HCEC 1CT (cell line): Measurements from ENCODE around the gene CEP162.
"Not testable (repeated sequence)": the region's sequence is repeated elsewhere in the genome, so short reads cannot be mapped to it uniquely, and the experiment has no call there.

Source experiments
- DNase-seq: peaks from one replicate; pipeline ENCODE4 v3.0.0-alpha.2; 2017

The CEP162 gene

DNA sequence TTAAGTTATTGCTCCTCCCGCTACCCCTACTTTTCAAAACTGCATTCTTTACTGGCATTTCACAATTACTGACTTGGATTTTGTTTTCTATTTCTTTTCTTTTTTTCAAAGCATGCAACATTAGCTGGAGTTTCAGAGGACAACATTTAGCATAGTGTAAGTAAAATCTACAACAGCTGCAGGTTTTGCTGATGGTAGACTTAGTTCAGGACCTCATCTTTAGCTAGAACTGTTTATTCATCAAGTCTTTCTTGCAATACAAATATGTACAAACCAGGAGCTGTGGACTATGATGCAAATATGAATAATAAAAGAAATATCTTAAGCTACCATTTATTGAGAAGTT, 728 bp upstream of the CEP162 start:
- no peak for DNase-seq

DNA sequence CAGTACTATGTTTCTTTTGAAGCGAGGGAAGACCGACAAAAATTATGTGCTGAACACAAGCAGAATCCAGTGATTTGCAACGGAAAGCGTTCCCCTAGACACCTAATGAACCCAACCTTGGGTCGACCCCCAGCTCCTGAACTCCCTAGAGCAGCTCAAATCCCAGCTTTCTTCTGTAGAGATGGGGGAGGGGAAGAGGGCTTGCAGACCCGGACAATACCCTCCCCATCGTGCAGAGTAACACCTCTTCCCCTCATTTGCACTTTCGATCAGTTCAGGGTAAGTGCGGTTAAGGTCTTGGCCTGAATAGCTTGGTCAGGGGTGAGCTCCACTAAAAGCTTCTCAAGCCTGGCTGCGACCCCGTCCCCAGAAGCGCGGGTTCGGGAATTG, 404 bp downstream of the CEP162 start:
- DNase-seq, result no peak

DNA sequence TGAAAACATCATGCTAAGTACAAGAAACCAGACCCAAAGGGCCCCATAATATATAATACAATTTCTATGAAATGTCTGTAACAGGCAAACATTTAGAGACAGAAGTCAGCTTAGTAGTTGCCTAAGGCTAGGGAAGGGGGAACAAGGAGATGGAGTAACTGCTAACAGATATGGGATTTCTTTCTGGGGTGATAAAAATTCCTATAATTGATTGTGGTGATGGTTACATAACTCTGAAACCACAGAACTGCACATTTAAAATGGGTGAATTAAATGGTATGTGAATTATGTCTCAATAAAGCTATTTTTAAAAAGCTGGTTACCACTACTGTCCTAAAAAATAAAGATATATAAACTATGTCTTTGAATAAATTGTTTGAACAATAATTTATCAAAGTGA, 3.2 kb downstream of the CEP162 start:
- DNase-seq, result no peak

DNA sequence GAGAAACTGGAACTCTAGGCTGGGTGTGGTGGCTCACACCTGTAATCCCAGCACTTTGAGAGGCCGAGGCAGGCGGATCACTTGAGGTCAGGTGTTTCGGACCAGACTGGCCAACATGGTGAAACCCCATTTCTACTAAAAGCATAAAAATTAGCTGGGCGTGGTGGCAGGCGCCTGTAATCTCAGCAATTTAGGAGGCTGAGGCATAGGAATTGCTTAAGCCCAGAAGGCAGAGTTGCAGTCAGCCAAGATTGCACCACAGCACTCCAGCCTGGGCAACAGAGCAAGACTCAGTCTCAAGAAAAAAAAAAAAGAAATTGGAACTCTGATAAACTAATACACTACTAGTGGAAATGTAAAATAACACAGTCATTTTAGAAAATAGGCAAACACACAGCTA, 3.8 kb downstream of the CEP162 start:
- DNase-seq, result not testable (repeated sequence)

DNA sequence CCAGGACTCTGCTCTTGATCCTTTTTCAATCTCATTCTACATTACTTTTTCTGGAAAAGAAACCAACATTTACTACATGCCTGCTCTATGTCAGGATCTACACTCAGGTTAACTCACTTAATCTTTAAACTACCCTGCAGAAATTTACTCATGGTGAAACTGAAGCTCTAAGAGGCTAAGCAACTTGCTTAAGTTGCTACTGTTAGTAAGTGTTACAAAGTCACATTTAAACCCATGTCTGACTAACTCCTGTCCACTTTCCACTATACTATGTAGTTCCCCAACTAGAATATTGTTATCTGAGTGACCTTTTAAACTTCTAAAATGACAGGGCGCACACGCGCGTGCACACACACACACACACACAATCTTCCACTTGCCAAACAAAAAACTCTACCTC, 5.0 kb downstream of the CEP162 start:
- DNase-seq, result no peak

DNA sequence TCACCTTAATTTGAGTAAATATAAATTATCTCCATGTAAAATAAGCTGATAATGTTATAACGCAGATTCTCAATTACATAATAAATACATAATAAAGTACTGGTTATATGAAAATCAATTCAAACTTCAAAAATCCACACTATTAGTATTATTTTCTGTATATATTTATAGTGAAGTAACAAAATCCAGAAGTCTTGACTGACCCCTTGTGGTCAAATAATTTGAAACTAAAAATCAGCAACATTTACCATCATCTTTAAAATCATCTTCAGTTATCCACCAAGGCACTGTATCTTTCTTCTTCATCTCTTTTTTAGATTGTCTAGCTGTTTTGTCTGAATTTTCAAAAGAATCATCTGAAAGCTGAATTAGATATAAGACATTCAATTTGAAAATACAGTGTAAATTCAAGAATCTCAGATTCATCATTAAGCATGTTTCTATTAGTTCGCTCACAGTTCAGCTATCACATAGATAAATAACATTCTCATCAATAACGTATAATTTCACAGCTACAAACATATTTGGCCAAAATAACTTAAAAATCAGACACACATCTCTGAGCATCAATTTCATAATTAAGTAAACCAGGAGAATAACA, 6.5 kb downstream of the CEP162 start:
- peak; percentile 27 for DNase-seq

DNA sequence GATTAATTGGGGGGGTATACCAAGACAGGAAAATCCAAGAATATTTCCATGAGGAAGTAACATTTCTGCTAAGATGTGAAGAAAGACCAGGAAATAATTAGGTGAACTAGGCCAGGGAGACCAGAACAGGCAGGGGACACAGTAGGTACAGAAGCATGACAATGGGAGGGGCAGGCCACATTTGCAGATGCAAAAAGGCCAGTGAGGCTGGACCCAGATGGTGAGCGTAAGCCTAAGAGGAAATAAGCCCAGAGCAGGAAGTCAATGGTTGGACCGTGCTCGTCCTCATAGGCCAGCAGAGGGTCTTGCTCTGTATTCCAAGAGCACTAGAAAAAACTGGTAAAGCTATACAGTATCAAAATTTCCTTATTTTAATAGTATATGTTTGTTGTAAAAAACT, 9.4 kb downstream of the CEP162 start:
- no peak for DNase-seq

DNA sequence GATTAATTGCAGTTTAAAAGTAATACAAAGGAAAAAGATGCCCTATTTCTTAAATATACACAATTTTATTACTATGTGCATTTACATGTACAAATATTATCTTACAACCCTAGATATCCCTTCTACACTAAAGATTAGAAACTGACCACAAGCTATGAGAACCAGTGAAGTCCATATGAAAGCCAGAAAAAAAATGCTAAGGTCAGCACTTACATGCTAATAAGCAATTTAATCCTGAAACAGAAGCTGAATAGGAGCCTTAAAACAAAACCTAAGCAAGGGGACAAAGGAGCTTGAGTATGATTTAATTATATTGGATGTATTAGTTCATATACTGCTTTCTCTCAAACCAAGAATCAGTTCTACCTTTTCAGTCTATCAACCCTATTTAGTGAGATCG, 14.2 kb downstream of the CEP162 start:
- DNase-seq, result no peak

DNA sequence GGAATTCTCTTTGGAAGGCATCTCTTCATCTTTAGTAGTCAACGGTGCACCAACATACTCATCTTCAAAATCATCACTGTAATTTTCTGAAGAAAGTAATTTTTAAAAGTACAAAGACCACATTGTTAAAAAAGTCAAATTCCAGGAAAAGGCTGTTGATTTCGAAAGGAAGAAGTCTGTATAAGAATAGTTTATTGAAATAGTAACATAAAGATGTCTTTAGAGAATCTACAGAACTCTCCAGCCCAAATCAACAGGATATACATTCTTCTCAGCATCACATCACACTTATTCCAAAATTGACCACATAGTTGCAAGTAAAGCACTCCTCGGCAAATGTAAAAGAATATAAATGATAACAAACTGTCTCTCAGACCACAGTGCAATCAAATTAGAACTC, 23.4 kb downstream of the CEP162 start:
- DNase-seq, result no peak

DNA sequence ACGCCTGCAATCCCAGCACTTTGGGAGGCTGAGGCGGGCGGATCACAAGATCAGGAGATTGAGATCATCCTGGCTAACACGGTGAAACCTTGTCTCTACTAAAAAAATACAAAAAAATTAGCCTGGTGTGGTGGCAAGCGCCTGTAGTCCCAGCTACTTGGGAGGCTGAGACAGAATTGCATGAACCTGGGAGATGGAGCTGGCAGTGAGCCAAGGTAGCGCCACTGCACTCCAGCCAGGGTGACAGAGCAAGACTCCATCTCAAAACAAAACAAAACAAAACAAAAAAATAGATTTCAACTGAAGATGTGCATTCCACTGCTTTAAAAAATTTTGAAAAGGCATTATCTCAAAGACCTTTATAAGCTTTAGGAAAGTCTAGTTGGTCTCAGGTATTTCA, 27.5 kb downstream of the CEP162 start:
- not testable (repeated sequence) for DNase-seq

DNA sequence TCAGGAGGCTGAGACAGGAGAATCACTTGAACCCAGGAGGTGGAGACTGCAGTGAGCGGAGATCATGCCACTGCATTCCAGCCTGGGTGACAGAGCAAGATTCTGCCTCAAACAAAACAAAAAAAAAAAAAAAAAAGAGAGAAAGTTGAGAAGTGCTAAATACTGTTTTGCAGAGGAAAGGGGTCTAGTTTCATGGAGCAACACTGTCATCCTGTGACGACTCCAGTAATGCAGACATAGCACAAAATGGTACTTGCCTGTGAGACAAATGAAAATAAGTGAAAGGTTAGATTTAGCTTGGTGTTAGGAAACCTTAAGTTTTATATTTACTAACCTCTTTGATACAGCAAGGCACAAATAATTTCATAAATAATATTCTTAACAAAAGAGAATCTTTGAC, 29.7 kb downstream of the CEP162 start:
- DNase-seq, result no peak

DNA sequence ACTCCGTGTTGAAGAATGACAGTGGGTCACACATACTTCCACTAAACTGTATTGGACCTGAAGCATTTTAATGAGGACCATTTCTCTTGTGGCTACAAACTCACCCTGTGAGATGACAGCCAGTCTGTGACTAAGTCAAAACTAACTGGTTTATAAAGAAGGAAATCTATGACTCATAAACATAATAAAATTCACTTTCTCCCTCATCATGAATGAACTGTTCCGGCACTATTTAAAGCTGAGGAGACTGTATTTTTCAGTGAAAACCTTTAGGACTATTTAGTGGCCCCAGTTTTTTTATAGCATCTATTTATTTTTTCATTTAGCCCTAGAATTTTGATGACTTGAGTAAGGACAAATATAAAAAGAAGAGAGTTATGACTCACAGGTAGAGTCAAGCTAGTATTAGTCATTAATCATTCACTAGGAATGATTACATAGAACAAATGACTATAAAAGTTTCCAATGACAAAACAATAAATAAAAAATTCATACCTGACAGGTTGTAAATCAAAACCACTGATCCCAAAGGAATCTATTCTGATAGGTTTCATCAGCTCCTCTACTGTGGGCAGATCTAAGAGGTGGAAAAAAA, 34.2 kb downstream of the CEP162 start:
- DNase-seq, result peak; percentile 84

DNA sequence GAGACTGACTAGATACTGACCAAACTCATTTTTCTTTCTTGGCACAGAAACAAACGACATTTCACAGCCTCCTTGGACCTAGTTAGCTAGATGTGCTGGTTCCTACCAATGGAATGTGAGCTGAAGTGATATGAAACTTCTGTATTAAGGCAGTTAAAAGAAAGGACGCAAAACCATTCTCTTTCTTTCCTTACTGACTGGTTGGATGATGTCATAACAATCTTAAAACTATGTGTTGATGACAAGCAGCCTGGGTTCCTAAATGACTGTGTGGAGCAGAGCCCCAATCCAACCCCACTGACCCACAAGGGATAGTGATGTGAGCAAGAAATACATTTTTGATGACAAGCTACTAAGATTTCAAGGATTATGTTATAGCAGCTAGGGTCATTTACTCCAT, 35.6 kb downstream of the CEP162 start:
- DNase-seq, result no peak

DNA sequence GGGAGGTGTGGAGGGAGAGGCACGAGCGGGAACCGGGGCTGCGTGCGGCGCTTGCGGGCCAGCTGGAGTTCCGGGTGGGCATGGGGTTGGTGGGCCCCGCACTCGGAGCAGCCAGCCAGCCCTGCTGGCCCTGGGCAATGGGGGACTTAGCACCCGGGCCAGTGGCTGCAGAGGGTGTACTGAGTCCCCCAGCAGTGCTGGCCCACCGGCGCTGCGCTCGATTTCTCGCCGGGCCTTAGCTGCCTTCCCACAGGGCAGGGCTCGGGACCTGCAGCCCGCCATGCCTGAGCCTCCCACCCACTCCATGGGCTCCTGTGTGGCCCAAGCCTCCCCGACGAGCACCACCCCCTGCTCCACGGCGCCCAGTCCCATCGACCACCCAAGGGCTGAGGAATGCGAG, 38.1 kb downstream of the CEP162 start:
- DNase-seq, result not testable (repeated sequence)

DNA sequence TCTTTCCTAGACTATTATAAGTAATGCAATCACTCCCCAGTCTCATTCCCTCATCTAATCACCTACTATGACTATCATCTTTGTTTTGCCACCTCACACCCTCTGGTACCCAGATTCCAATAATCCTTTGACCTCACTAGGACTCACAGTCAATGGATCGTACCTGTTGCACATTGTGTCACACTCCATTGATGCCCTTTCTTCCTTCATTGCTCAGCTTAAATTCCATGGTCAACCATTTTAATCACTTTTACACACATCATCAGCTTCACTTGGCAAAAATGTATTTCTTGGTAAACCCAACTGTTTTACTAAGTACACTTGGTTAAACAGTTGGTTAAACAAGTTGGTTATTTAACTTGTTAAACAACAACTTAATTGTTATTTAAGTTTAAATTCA, 44.0 kb downstream of the CEP162 start:
- no peak for DNase-seq

DNA sequence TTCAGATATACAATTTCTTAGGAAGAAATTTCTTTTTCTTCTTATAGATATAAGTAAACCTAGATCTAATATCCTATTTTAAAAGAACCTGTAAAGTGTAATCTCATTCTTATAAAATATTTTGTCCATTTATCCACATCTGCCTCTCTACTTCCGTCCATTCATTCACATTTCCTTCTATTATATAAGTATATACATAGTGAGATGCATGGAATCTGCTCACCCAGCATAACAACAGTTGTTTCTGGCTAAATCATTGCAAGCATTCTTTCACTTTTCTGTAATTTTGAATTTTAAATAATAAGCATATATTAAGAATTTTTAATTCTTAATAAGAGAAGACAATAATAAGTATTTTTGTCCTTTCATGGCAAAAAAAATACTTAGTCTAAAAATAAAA, 45.4 kb downstream of the CEP162 start:
- DNase-seq, result no peak

DNA sequence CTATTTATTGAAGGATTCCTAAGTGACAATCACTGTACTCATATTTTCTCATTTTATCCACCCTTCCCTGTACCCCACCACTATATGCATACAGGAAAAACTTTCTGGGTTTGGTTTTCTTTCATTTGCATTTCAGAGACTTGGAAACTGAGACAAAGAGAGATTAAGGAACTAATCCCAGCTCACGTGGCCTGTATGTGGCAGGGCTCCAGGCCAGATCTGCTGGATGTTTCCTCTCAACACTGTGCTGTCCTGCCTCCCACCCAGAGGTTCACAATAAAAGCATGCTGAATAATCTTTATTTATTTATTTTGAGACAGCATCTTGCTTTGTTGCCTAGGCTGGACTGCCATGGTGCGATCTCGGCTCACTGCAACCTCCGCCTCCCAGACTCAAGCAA, 50.2 kb downstream of the CEP162 start:
- no peak for DNase-seq

DNA sequence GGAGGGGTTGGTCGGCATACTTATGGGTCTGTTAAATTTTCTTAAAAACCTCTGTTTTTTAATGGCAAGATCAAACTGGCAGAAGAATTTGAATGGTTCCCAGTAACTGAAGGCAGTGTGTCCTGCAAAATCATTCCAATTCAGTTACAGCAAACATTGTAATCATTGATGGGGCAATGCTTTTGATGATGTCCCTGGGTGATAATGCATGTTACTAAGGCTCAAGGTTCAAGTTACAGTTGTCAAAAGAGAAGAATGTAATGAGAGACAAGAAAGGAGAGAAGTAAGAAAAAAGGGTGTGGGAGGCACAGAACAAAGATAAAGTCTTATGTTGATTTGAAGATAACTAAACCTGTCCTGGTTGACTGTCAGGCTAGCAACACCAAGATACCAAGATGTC, 54.9 kb downstream of the CEP162 start:
- DNase-seq, result no peak

DNA sequence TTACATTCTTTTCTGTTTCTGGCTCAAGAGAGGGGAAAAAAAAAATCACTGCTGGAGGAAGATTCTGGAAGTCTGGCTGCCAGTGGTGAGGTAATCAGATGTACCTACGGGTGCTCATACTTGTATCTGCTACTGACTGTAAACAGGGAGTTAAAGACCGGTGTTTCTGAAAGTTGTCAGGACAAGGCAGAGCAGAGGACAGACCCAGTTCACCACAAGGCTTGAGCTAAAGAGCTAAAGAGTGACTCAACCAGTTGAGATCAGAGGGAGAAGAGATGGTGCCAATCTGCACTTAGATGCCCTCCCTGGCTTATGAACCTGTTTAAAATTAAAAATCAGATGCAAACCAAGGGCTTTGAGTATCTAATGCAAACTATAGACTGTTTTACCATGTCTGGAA, 55.4 kb downstream of the CEP162 start:
- DNase-seq, result no peak

DNA sequence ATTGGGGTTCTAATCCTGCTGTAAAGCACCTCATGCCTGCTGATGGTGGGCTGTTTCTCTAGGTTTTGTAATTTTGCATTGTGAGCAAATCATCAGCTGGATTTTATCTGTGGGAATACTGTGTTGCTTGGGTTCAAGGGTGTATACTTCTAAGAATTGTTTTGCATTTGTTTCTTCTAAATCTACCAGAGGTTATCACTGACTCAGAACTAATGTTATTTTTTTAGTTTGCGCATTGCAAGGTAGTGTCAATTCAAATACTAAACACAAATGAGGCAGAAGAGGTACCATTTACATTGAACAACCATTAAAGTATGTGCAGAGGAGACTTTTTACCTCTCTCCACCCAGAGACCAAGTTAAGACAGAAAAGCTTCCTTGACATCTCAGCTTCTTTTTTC, 60.0 kb downstream of the CEP162 start:
- DNase-seq, result no peak

DNA sequence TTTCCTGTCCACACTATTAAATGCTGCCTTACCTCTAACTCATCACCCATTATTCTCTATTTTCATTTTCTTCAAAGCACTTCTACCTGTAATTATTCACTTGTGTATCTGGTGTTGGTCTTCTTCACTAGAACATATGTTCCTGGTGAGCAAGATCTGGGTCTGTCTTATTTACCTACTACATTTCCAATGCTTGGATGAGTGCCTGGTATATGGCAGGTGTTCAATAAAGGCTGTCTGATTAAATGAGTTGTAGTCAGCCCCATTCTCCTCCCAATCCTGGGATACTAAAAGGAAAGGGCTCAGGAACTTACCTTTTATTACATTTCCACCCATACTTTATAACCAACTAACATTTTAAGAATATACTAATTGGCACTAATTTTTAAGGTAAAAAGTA, 61.0 kb downstream of the CEP162 start:
- no peak for DNase-seq

DNA sequence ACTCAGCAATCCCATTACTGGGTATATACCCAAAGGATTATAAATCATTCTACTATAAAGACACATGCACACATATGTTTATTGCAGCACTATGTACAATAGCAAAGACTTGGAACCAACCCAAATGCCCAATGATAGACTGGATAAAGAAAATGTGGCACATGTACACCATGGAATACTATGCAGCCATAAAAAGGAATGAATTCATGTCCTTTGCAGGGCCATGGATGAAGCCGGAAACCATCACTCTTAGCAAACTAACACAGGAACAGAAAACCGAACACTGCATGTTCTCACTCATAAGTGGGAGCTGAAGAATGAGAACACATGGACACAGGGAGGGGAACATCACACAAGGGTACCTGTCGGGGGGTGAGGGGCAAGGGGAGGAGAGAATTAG, 63.1 kb downstream of the CEP162 start:
- not testable (repeated sequence) for DNase-seq

DNA sequence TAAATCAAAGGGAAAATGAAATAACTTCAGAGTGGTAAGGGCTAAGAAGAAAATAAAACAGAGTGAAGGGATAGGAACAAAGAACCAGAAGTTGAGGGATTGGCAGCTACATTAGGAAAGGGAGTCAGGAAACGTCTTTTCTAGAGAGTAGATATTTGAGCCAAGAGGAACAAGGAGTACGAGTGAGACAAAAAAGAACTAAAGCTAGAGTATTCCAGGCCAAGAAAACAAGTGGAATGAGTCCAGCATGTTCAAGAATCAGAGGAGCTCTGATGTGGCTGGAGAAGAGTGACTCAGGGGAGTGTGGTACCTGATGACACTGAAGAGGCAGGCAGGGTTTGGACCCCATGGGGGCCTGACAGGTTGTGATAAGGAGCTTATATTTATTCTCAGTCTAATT, 66.3 kb downstream of the CEP162 start:
- DNase-seq, result no peak

DNA sequence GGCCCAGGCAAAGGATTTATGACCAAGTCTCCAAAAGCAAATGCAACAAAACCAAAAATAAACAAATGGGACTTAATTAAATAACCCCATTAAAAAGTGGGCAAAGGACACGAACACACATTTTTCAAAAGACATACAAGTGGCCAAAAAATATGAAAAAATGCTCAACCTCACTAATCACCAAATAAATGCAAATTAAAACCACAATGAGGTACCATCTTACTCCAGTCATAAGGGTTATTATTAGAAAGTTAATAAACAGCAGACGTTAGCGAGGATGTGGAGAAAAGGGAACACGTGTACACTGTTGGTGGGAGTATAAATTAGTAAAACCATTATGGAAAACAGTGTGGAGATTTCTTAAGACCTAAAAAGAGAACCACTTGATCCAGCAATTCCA, 71.1 kb downstream of the CEP162 start:
- no peak for DNase-seq

DNA sequence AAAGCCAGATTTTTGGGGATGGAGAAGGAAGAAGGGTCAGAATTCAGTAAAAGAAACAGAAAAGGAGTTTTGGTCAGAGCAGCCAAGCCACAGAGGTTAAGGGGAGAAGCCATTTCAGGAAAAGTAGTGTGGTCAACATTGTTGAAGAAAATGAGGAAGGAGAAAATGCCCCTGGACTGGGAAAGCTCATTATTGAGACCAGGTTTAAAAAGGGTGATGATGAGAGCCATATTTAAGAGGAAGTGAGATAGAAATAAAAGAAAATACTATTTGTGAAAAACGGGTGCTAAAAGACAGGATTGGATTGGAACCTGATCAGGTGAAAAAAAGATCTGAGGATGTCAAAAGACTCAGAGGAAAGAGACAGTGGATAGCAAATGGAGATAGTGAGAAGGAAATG, 75.8 kb downstream of the CEP162 start:
- DNase-seq, result no peak

DNA sequence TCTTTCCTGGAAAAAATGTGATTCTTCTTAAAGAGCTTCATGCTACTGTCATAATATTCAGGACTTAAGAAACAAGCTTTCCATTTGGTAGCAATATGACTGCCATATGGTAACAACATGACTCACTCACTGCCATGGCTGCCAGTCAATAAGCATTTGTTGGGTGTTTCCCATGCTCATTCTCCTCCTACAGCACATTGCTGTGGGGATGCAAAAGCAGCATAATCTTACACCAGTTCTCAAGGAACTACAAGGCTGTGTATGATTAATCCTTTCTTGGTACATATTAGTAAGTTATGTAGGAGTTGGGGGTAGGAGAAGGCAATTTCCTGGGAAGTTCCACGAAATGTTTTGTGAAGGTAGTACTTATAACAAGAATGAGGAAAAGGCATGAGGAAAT, 76.7 kb downstream of the CEP162 start:
- peak; percentile 93 for DNase-seq
